GM21825 (cell line): ENCODE data around the gene PRSS8.

ENCODE experiments used
- ATAC-seq: cut with Tn5 transposase; IDR thresholded peaks from one replicate; pipeline ENCODE4 v1.9.1; 2021; ENCODE audit warnings: mild to moderate bottlenecking, moderate library complexity; ENCODE audit not compliant: unreplicated experiment

PRSS8 gene

DNA sequence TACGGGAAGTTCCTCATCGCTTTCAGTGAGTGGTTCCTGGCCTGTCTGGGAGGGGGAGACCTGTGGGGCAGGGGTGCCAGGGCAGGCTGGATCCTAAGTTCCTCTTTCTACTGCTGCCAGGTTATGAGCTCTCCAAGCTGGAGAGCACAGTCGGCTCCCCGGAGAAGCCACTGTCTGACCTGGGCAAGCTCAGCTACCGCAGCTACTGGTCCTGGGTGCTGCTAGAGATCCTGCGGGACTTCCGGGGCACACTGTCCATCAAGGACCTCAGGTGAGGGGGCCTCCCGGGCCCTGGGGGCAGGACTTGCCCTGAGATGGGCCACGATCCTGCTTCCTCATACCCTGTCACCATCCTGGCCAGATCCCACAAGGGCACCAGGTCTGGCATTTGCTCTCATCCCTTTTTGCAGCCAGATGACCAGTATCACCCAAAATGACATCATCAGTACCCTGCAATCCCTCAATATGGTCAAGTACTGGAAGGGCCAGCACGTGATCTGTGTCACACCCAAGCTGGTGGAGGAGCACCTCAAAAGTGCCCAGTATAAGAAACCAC lies 5.1 kb downstream of the PRSS8 start:
- no peak for ATAC-seq

GRCh38 chr16:31129568-31130335 lies 5.8 kb downstream of the PRSS8 start:
- no peak for ATAC-seq

DNA sequence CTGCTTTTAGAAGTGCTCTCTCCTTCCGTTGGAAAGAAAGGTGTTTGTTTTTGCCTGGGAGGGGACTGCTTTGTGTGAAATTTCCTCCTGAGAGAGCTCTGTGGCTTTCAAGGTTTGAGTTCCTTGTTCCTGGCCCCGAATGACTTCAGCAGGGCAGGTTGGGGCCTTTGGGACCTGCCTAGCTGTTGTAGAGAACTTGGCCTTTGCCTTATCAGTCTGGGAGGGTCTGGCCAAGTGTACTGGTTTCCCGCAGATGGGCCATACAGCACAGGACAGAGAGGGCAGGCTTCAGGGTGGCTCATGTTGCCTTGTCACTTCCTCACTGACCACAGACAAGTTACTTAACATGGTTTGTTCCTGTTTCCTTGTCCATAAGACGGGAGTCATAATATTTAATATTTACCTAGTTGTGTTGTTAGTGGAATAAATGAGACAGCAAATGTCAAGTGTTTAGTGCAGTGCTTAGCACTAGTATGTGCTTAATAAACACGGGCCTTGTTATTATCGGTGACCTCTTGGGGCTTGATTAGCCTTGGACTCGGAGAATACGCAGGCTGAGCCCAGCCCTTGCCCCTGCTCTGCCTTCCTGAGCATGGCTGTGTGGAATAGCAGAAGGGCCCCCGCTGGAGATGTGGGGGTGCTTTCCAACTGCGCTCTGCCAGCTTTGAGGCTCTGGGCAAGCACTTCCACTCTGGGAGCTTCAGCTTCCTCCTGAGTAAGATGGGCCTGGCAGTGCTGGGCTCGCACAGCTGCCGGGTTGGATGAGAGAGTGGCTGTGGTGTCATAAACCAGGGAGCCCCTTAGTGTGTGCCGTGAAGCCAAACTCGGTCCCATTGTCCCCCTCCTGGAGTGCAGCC lies 6.6 kb downstream of the PRSS8 start:
- ATAC-seq, result no peak

- ATAC-seq, result no peak
Measured at GRCh38 chr16:31127182-31127581, 8.3 kb downstream of the PRSS8 start.

DNA sequence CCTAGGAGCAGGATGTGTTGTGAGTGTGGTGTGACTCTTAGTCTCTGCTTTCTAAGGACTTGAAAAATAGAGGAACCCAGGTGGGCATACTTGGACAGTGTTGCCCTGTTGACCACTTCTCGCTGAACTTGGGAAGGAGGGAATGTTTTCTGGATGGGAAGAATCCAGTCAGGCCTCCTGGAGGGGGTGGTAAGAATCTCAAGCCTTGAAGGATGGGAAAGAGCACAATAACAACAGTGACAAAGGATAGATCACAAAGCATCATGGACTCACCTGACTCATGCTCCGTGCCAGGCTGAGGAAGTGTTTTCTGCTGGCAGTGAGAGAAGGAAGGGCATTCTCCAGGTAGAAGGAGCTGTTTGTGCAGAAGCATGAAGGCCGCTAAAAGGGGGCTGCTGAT lies 9.7 kb downstream of the PRSS8 start:
- no peak for ATAC-seq

DNA sequence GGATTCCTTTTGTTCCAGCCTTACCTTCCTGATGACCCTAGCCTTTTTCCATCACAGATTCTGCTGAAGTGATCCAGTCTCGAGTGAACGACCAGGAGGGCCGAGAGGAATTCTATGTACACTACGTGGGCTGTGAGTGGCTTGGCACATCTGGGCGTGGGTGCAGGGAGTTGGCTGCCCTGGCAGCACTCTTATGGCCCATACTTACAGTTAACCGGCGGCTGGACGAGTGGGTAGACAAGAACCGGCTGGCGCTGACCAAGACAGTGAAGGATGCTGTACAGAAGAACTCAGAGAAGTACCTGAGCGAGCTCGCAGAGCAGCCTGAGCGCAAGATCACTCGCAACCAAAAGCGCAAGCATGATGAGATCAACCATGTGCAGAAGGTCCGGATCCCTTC lies 15.4 kb downstream of the PRSS8 start:
- no peak for ATAC-seq

DNA sequence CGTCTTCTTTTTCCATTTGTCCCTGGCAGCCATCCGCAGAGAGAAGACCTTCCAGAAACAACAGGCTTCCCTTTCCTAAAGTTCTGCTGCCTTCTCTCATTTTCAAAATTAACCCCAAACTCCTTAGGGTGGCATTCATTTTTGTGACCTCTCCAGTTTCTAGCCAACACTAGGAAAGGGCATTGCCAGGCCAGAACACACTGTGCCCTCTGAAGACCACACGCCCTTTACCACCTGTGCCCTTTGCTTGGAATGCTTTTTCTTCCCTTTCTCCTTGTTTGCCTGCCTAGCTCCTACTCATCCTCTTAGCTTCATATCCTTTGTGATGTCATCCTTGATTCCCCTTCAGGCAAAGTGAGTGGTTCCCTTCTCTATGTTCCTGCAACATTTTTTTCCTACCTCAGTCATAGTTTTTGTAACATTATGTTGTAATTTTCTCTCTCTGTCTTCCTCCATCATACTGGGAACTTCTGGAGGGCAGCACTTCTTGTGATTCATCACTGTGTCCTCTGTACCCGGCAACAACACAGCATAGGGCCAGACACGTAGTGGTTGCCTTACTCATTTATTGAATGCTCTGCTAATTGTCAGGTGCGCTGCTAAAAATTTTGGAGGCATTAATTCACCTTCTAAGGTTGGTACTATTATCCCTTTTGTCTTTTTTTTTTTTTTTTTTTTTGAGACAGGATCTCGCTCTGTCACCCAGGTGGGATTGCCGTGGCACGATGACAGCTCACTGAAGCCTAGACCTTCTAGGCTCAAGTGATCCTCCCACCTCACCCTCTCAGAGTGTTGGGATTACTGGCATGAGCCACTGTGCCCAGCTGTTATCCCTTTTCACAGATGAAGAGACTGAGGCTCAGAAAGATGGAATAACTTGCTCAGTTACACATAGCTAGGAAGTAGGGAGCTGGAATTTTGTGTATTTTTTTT lies 17.0 kb downstream of the PRSS8 start:
- ATAC-seq, result no peak

DNA sequence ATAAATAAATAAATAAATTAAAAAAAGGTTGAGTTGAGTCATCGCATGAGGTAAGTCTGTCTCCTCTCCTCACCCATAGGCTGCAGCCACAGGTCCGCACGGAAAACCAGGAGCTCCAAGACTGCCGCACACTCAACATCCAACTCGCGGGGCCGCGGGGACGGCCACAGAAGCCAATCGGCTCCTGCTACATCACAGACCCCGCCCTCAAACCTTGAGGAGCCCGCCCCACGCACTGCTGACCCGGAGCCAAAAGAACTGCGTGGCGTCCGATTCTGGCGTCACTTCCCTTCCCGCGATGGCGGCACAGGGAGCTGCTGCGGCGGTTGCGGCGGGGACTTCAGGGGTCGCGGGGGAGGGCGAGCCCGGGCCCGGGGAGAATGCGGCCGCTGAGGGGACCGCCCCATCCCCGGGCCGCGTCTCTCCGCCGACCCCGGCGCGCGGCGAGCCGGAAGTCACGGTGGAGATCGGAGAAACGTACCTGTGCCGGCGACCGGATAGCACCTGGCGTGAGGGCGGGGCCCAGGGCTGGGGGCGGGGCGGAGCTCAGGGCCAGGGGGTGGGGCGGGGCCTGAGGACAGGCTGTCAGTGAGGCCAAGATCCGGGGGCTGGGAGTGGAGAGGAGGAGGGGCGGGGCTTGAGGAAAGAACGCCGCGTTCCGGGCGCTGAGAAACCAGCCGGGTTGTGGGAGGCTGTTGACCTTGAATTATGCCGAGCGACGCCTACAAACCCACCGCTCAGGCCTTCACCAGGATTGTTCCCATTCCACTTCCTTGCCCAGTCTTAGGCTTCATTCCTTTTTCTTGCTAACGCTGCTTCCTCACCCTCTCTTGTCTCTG lies 17.9 kb downstream of the PRSS8 start, which contains the start of gene KAT8:
TSS of gene KAT8 (plus strand) at position 281 of the 839 bp plus-strand sequence. CDS start at position 299, 18 bp downstream.
- peak; percentile 84 for ATAC-seq

DNA sequence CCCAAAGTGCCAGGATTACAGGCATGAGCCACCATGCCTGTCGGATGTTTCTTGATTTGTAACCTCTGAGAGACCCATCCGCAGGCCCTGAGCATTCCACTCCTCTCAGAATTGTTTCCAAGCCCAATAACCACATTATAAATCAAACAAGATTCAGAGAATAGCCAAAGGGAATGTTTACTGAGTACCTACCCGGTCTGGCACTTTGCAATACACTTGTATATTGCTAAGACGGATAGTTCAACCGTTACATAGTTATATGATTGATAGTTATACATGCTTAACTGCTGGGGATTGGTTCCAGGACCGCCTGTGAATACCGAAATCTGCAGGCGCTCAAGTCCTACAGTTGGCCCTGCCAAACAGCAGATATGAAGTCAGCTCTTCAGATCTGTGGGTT lies 21.1 kb downstream of the PRSS8 start:
- no peak for ATAC-seq

- ATAC-seq, result no peak
Measured at GRCh38 chr16:31113121-31114120, 22.1 kb downstream of the PRSS8 start.

GRCh38 chr16:31112711-31113110 lies 22.8 kb downstream of the PRSS8 start:
- ATAC-seq, result no peak

DNA sequence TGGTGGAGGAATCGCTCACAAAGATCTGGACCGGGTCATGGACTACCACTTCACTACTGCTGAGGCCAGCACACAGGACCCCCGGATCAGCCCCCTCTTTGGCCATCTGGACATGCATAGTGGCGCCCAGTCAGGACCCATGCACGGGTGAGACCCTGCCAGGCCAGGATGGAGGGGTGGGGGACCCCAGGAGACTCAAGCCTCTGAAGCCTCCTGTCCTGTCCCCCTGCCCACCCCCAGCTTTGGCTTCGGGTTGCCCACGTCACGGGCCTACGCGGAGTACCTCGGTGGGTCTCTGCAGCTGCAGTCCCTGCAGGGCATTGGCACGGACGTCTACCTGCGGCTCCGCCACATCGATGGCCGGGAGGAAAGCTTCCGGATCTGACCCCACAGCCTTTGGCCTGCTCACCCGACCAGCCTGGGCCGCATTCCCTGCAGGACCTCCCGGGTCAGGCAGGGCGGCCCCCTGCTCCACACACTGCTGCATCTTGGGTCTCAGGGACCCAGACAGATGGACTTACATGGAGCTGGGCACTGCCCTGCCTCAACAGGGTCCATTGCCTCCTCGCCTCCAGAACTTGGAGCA lies 23.6 kb downstream of the PRSS8 start:
- no peak for ATAC-seq

DNA sequence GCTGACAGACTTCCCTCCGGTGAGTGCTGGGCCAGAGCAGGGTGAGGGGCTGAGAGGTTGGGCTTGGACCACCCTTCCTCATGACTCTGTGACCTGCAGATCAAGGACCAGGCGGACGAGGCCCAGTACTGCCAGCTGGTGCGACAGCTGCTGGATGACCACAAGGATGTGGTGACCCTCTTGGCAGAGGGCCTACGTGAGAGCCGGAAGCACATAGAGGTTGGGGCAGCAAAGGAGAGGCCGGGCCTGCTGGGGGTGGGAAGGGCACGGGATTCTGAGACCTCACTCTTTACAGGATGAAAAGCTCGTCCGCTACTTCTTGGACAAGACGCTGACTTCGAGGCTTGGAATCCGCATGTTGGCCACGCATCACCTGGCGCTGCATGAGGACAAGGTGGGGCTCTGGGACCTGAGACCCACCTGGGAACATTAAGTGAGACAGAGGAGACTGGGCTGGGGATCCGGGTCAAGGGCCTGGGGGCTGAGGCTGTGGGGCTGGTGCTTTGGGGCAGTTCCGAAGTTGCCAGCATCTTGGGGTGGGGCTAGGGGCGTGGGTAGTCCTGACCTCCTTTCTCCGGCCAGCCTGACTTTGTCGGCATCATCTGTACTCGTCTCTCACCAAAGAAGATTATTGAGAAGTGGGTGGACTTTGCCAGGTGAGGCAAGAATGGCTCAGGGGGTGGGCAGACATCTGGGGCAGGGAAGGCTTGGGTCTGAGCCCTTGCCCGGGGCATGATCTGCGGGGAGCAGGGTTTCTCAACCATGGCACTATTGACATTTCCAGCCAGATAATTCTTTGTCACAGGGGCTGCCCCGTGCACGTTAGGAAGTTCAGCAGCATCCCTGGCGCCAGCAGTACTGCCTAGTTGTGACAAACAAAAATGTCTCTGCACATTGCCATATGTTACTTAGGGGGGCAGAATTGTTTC lies 25.2 kb downstream of the PRSS8 start:
- no peak for ATAC-seq

DNA sequence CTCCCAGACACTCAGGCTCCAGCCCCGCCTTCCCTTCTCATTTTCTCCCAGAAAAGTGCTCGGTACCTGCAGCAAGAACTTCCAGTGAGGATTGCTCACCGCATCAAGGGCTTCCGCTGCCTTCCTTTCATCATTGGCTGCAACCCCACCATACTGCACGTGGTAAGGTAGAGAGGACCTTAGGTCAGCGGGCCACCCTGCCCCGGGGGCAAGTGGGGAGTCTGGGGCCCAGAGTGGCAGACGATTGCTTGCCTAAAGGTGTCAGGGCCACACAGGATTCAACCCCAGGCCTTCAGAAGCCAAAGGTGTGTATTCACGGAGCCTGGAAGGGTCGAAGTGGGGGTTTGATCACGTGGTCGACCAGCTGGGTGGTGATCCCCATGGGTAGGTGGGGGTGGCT lies 25.9 kb downstream of the PRSS8 start:
- ATAC-seq, result no peak

DNA sequence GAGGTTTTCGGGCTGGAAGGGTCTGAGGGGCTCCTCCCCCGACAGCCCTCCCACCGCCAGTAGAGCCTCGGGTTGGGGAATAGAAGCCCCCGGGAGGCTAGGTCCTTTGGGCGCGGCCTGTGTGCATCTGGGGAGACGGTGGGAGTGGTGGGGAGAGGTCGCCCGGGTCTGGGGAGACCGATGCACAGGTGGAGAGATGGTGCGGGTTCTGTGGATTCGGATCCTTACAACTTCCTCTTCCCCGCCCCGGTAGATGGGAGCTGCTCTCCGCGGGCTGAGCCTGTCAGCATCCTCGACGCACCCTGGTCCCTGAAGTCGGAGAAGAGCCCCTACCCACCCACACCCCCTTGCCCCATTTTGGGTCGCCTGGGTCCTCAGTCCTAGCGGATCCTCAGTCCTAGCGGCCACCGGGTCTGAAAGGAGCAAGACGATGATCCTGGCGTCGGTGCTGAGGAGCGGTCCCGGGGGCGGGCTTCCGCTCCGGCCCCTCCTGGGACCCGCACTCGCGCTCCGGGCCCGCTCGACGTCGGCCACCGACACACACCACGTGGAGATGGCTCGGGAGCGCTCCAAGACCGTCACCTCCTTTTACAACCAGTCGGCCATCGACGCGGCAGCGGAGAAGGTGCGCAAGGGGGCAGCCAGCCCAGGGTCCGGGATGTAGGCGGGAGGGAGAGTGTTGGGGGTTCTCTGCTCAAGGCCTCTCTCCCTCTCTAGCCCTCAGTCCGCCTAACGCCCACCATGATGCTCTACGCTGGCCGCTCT lies 26.6 kb downstream of the PRSS8 start:
- no peak for ATAC-seq

DNA sequence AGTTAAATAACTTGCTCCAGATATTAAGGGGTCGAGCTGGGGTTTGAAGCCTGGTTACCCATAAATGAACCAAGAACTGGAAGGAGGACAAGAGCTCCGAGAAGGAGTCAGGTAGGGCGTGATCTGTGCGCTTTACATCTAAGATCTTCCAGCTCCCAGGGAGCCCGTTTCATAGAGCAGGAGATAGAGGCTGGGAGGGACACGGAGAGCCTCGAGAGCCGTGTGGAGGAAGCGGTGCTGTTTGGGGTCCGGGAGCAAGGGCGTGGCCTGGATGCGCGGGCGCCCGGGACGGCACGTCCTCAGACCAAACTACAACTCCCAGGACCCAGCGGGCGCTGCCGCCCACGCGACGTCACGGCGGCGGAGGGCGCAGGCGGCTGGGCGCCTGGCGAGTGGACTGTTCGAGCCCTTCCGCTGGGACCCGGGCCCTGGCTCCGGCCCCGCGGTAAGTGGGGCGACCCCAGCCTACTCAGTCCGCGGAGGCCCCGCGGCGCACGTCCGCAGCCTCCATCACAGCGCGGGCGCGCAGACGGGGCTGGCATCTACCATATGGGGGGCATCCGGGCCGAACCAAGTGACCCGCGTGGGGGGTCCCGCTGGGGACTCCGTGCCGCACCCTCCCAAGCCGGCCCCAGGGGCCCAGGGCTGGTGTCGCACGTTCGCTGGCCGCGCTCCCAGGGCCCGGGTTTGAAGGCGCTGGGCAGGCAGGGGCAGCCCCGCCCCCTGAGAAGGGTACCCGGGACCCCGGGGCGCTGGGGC lies 27.3 kb downstream of the PRSS8 start, which contains the start of gene BCKDK:
TSS of gene BCKDK (plus strand) at position 352 of the 759 bp plus-strand sequence. CDS start 838 bp downstream, outside the sequence.
- peak; percentile 76 for ATAC-seq
